K562 (cell line): ENCODE data around the gene GAL. TPM values are rescaled to one million over a fixed set of nuclear protein-coding genes. Genes with fewer than 3 reads are reported as not detected.

Source experiments
- ADNP ChIP-seq: fragments of 200-800 bp; sonication (Bioruptor generic); IDR thresholded peaks from 2 replicates; pipeline ENCODE4 v1.6.1; 2016; ENCODE audit warnings: missing genetic modification characterization, missing compliant biosample characterization
- CREB1 ChIP-seq, 2 experiments: sonication (generic) in 1 of 2; formaldehyde crosslinking in 1 of 2; IDR thresholded peaks; 2 replicates each; pipeline versions ENCODE4 v1.6.1 to v1.8.0; 2012 to 2022; ENCODE audit warnings: inconsistent platforms in 1 of 2, mild to moderate bottlenecking in 1 of 2, missing genetic modification reagents in 1 of 2, moderate library complexity in 1 of 2
- CTBP1 ChIP-seq: fragments of 450-650 bp; IDR thresholded peaks from 2 replicates; pipeline ENCODE4 v1.6.1; 2016; ENCODE audit warnings: borderline replicate concordance
- KDM4B ChIP-seq, 2 experiments: fragments of 450-650 bp in 1 of 2; sonication (generic) in 1 of 2; IDR thresholded peaks; 2 replicates each; pipeline ENCODE4 v1.6.1; 2016 to 2017; ENCODE audit warnings: borderline replicate concordance in 2 of 2, antibody characterized with exemption in 1 of 2, low read depth in 1 of 2, mild to moderate bottlenecking in 1 of 2
- NRF1 ChIP-seq, 2 experiments: fragments of 450-650 bp; IDR thresholded peaks in 1 of 2; conservative IDR thresholded peaks in 1 of 2; 2 replicates each; pipeline ENCODE4 v1.6.1; 2014; ENCODE audit warnings: mild to moderate bottlenecking in 2 of 2
- PHF20 ChIP-seq: fragments of 450-650 bp; IDR thresholded peaks from 2 replicates; pipeline ENCODE4 v1.6.1; 2018; ENCODE audit not compliant: partially characterized antibody
- PURB ChIP-seq: sonication (generic); formaldehyde crosslinking; IDR thresholded peaks from 2 replicates; pipeline ENCODE4 v1.9.0; 2021; ENCODE audit warnings: low read depth, mild to moderate bottlenecking, missing genetic modification reagents
- SIN3B ChIP-seq: fragments of 450-650 bp; IDR thresholded peaks from 2 replicates; pipeline ENCODE4 v1.6.1; 2017; ENCODE audit warnings: low read depth, mild to moderate bottlenecking, moderate library complexity
- SMAD4 ChIP-seq: fragments of 250-450 bp; sonication (Bioruptor Pico); conservative IDR thresholded peaks from 2 replicates; pipeline ENCODE4 v1.8.0; 2021; ENCODE audit warnings: inconsistent platforms, mild to moderate bottlenecking, moderate library complexity
- SMARCA5 ChIP-seq: fragments of 450-650 bp; IDR thresholded peaks from 2 replicates; pipeline ENCODE4 v1.6.1; 2016
- SNRNP70 ChIP-seq: fragments of 200-400 bp; formaldehyde crosslinking; optimal IDR thresholded peaks from 2 replicates; pipeline ENCODE3; 2017; ENCODE audit warnings: low read depth, low read length
- TGIF2 ChIP-seq: sonication (generic); formaldehyde crosslinking; IDR thresholded peaks from 2 replicates; pipeline ENCODE4 v1.8.1; 2022; ENCODE audit warnings: mild to moderate bottlenecking, missing genetic modification reagents, moderate library complexity
- THRA ChIP-seq: fragments of 450-650 bp; IDR thresholded peaks from 2 replicates; pipeline ENCODE4 v1.6.1; 2017; ENCODE audit warnings: mild to moderate bottlenecking, moderate library complexity
- YBX1 ChIP-seq: fragments of 450-650 bp; IDR thresholded peaks from 2 replicates; pipeline ENCODE4 v1.7.1; 2016; ENCODE audit warnings: mild to moderate bottlenecking
- ZBTB17 ChIP-seq: fragments of 450-650 bp; formaldehyde crosslinking; IDR thresholded peaks from 2 replicates; pipeline ENCODE4 v1.4.0; 2020; ENCODE audit warnings: mild to moderate bottlenecking
- ZNF124 ChIP-seq: sonication (generic); formaldehyde crosslinking; IDR thresholded peaks from 2 replicates; pipeline ENCODE4 v1.8.1; 2022; ENCODE audit warnings: missing genetic modification reagents
- ZNF174 ChIP-seq: fragments of 250-450 bp; sonication (Bioruptor Pico); IDR thresholded peaks from 2 replicates; pipeline ENCODE4 v1.4.0; 2020; ENCODE audit warnings: mild to moderate bottlenecking
- ZNF184 ChIP-seq: sonication (generic); formaldehyde crosslinking; IDR thresholded peaks from 2 replicates; pipeline ENCODE4 v1.5.0; 2020; ENCODE audit warnings: missing genetic modification reagents
- ZNF23 ChIP-seq: fragments of 250-450 bp; sonication (Bioruptor Pico); IDR thresholded peaks from 2 replicates; pipeline ENCODE4 v1.4.0; 2020; ENCODE audit warnings: mild to moderate bottlenecking
- ZNF263 ChIP-seq: sonication (generic); formaldehyde crosslinking; IDR thresholded peaks from 2 replicates; pipeline ENCODE4 v1.8.0; 2022; ENCODE audit warnings: mild to moderate bottlenecking, missing genetic modification reagents, borderline replicate concordance
- ZNF3 ChIP-seq: fragments of 250-450 bp; sonication (Bioruptor Pico); IDR thresholded peaks from 2 replicates; pipeline ENCODE4 v1.5.0; 2021; ENCODE audit warnings: mild to moderate bottlenecking, moderate library complexity
- ZNF324 ChIP-seq: fragments of 250-450 bp; sonication (Bioruptor Pico); IDR thresholded peaks from 2 replicates; pipeline ENCODE4 v1.4.0; 2020; ENCODE audit warnings: mild to moderate bottlenecking
- ZNF561 ChIP-seq: fragments of 450-650 bp; formaldehyde crosslinking; conservative IDR thresholded peaks from 2 replicates; pipeline ENCODE4 v1.4.0; 2020; ENCODE audit warnings: mild to moderate bottlenecking, moderate library complexity
- ZNF57 ChIP-seq: fragments of 450-650 bp; formaldehyde crosslinking; IDR thresholded peaks from 2 replicates; pipeline ENCODE4 v1.4.0; 2020; ENCODE audit warnings: mild to moderate bottlenecking, moderate library complexity
- ZSCAN29 ChIP-seq: fragments of 450-650 bp; IDR thresholded peaks from 2 replicates; pipeline ENCODE4 v1.6.1; 2017
- polyA plus RNA-seq, 8 experiments: library from polyadenylated mRNA; depleted of rRNA in 4 of 8; stranded (reverse) in 5 of 8; unstranded in 3 of 8; fragments of >200 nt; fragmentation: Nextera tagmentation in 2 of 8; fragmentation: Illumina TruSeq in 1 of 8; extraction: Ambion mirVana in 2 of 8; extraction: Trizol in 1 of 8; gene quantifications; 2 replicates each; pipeline versions ENCODE4 v1.2.1 to v1.2.3, GENCODE V29; 2011 to 2014; ENCODE audit warnings: inconsistent platforms in 1 of 8, missing spikeins in 1 of 8
- total RNA-seq, 7 experiments: library from RNA; depleted of rRNA in 6 of 7; stranded (reverse); fragments of >200 nt in 6 of 7; fragmentation: Illumina TruSeq in 2 of 7; extraction: Trizol in 2 of 7; gene quantifications; 2 replicates each; pipeline versions ENCODE4 v1.2.1 to v1.2.3, GENCODE V29; 2011 to 2021; ENCODE audit warnings: low replicate concordance in 1 of 7
- TF ChIP-seq, protein P1 (sequence below): fragments of 450-650 bp; IDR thresholded peaks from 2 replicates; pipeline ENCODE4 v1.6.1; 2018; ENCODE audit not compliant: partially characterized antibody

GAL gene
- total and polyA plus RNA-seq, 9 of the 15 experiments (the other 6 are each of a cell fraction or from before 2014, with no cell fraction given), result 10.6 to 119 (median 36.3) TPM

DNA sequence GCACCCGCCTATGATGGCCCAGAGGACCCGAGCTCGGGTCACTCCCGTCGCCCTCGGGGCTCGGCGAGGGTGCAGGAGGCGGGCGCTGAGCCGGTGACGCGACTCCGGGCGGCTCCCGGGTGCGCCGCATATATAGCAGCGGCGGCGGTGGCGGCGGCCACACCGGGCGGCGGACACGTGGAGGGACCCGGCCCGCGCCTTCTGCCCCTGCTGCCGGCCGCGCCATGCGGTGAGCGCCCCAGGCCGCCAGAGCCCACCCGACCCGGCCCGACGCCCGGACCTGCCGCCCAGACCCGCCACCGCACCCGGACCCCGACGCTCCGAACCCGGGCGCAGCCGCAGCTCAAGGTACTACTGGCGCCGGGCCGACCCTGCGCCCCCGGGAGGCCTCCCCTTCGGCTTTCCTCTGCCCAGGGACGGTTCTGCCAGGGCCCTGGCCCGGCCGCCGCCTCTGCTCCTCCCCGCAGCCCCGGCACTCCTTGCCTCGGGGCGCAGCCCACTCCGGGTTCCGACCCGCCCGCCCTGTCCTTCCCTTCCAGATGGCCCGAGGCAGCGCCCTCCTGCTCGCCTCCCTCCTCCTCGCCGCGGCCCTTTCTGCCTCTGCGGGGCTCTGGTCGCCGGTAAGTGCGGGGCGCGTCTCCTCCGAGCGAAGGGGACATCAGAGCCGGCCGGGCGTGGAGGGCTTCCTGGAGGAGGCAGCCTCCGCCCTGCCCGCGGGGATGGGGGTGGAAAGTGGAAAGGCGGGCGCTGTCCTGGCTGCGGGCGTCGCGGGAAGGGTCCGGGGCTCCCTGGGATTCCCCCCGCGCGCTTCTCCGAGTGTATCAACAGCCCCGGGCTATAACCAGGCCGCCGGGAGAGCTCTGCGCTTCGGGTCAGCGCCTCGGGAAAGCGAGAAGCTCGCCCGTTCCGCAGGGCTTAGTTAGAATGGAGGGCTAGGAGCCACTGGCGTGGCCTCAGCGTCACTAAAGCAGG lies at the start of gene GAL (continued):
- TF ChIP-seq ZNF3 (no peak), PHF20 (no peak), ZNF174 (CRISPR knock-in tag) (no peak), ZNF561 (no peak), ZNF263 (CRISPR knock-in tag) (no peak), ADNP (tag) (peak; percentile 47), SNRNP70 (no peak), SMARCA5 (peak; percentile 86), NRF1 (conservative IDR thresholded peaks at IDR 0.05 in 1 of 2, IDR thresholded peaks at IDR 0.05 in 1 of 2) (peak; percentile 36 to 46; a peak in 1 of 4 replicates), THRA (no peak), CTBP1 (0 out of 2 replicates have a peak, but pooled peaks have one; percentile 15), ZNF324 (CRISPR knock-in tag) (no peak), ZNF23 (no peak), ZBTB17 (CRISPR knock-in tag) (no peak), ZNF57 (no peak), TGIF2 (CRISPR knock-in tag) (0 out of 2 replicates have a peak, but pooled peaks have one; percentile 13), ZSCAN29 (no peak), KDM4B (IDR thresholded peaks at IDR 0.05; ENCODE audit: borderline replicate concordance in 2 of 2, low read depth in 1 of 2) (no peak), CREB1 (IDR thresholded peaks at IDR 0.05) (peak; percentile 83), CREB1 (CRISPR knock-in tag; IDR thresholded peaks at IDR 0.05) (no peak), SMAD4 (peak; percentile 43), ZNF124 (CRISPR knock-in tag) (no peak), ZNF184 (CRISPR knock-in tag) (no peak), PURB (no peak), SIN3B (peak; percentile 63), YBX1 (no peak)
- TF ChIP-seq, protein P1, sequence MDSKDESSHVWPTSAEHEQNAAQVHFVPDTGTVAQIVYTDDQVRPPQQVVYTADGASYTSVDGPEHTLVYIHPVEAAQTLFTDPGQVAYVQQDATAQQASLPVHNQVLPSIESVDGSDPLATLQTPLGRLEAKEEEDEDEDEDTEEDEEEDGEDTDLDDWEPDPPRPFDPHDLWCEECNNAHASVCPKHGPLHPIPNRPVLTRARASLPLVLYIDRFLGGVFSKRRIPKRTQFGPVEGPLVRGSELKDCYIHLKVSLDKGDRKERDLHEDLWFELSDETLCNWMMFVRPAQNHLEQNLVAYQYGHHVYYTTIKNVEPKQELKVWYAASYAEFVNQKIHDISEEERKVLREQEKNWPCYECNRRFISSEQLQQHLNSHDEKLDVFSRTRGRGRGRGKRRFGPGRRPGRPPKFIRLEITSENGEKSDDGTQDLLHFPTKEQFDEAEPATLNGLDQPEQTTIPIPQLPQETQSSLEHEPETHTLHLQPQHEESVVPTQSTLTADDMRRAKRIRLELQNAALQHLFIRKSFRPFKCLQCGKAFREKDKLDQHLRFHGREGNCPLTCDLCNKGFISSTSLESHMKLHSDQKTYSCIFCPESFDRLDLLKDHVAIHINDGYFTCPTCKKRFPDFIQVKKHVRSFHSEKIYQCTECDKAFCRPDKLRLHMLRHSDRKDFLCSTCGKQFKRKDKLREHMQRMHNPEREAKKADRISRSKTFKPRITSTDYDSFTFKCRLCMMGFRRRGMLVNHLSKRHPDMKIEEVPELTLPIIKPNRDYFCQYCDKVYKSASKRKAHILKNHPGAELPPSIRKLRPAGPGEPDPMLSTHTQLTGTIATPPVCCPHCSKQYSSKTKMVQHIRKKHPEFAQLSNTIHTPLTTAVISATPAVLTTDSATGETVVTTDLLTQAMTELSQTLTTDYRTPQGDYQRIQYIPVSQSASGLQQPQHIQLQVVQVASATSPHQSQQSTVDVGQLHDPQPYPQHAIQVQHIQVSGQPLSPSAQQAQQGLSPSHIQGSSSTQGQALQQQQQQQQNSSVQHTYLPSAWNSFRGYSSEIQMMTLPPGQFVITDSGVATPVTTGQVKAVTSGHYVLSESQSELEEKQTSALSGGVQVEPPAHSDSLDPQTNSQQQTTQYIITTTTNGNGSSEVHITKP, result no peak
